ENCODE measurements around the gene UBR2. TPM values are rescaled to one million over a fixed set of nuclear protein-coding genes. Genes with fewer than 3 reads are reported as not detected.
A peak's percentile ranks its signal among the peaks of the same experiment; 100 is the strongest.
"Not testable (repeated sequence)": the region's sequence is repeated elsewhere in the genome, so short reads cannot be mapped to it uniquely, and the experiment has no call there.

The UBR2 gene
- total RNA-seq, 1 donor from 2014 or later, result 22.5 TPM

DNA sequence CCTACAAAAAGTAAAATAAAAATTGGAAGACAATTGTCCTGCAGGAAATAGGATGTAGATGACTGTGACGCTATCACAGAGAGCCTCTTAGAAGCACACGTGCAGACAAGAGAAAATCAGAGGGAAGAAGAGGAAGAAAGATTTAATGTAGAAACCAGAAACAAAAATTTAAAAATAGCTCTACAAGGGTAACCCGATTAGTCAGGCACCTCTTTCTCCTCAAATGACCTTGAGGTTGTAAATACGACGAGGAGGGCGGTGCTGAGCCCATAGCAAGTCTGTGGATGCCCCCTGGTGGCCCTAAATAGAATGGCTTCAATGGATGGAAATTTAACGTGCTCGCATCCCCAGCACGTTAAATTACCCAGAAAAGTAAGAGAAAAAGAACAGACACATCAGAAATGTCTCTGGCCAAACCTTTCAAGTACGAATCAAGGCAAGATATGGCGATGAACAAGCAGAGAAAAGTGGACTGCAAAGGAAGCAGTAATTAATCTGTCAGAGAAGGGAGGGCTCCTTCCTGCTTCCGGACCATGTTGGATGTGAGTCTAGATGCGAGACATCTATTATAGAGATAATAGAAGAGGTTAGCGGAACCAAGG is 162.8 kb downstream of the UBR2 start:
- DNase-seq (ENCODE audit: low read depth in 2 of 2), result peak; percentile 64 to 86

DNA sequence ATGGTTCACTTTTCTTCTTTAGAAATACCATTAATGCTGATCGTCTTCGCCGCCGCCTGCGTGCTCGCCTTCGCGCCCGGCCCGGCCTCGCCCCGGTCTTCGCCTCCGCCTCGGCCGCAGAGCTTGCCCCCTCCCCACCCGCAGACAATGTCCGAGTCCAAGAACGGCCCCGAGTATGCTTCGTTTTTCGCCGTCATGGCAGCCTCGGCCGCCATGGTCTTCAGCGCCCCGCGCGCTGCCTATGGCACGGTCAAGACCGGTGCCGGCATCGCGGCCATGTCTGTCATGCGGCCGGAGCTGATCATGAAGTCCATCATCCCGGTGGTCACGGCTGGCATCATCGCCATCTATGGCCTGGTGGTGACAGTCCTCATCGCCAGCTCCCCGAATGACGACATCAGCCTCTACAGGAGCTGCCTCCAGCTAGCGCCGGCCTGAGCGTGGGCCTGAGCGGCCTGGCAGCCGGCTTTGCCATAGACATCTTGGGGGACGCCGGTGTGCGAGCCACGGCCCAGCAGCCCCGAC is 163.3 kb downstream of the UBR2 start:
- peak in 1 of 2 donors; percentile 53 for DNase-seq (ENCODE audit: low read depth in 2 of 2)

GRCh38 chr6:42727627-42728026 is 163.8 kb downstream of the UBR2 start:
- DNase-seq (ENCODE audit: low read depth in 2 of 2), result peak in 1 of 2 donors; percentile 19

DNA sequence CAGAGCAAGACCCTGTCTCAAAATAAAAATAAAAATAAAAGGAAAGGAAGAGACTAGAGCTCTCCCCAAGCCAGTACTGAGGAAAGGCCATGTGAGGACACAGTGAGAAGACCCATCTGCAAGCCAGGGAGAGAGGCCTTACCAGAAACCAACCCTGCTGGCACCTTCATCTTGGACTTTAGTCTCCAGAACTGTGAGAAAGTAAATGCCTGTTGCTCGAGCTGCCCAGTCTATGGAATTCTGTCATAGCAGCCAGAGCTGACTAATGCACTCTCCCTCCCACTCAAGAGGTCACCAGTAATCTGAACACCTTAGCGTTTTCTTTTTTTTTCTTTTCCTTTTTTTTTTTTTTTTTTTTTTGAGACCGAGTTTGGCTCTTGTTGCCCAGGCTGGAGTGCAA is 165.9 kb downstream of the UBR2 start:
- no peak for DNase-seq (ENCODE audit: low read depth in 2 of 2)

DNA sequence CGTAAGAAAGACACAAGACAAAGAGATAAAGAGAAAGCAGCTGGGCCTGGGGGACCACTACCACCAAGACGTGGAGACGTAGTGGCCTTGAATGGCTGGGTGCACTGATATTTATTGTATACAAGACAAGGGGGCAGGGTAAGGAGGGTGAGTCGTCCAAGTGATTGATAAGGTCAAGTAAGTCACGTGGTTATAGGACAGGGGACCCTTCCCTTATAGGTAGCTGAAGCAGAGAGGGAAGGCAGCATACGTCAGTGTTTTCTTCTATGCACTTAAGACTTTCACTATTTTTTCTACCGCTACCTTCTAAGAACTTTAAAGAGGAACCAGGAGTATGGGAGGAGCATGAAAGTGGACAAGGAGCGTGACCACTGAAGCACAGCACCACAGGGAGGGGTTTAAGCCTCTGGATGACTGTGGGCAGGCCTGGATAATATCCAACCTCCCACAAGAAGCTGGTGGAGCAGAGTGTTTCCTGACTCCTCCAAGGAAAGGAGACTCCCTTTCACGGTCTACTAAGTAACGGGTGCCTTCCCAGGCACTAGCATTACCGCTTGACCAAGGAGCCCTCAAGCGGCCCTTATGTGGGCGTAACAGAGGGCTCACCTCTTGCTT is 170.1 kb downstream of the UBR2 start:
- not testable (repeated sequence) for DNase-seq (ENCODE audit: low read depth in 2 of 2)

DNA sequence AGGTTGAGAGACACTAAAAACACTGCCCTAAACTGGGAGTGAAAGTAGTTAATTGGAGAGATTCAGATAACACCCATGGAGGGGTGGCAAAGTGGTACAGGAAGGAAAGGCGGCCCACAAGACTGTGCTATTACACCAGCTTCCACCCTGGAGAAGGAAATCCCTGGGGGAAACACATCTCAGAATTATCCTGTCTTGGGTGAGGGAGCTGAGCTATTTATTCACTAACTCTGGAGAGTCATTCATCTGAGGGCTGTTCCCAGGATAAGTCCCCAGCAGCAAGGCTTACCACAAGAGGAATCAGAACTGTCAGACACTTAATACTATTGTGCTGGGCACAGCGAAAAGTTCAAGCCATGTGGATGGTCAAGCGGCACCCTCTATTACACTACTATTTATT is 172.1 kb downstream of the UBR2 start:
- DNase-seq (ENCODE audit: low read depth in 2 of 2), result no peak

GRCh38 chr6:42740725-42741124 is 176.9 kb downstream of the UBR2 start:
- no peak for DNase-seq (ENCODE audit: low read depth in 2 of 2)

- peak; percentile 47 to 88 for DNase-seq (ENCODE audit: low read depth in 2 of 2)
Measured at GRCh38 chr6:42742116-42742894, 178.5 kb downstream of the UBR2 start.

Other genes with a start within 250 kb of the UBR2 start
- gene TRERF1, start 112.1 kb upstream of the UBR2 start, total RNA-seq, result under 0.01 TPM in 1 of 2 replicates, not detected in the other
- 0.13 and 0.38 TPM in 2 replicates for gene PRPH2, start 158.6 kb downstream of the UBR2 start, total RNA-seq
- 29.1 and 36.4 TPM in 2 replicates for gene TBCC, start 182.1 kb downstream of the UBR2 start, total RNA-seq
- 3.0 and 5.6 TPM in 2 replicates for gene BICRAL, start 218.0 kb downstream of the UBR2 start, total RNA-seq

Measured in dermis microvascular lymphatic vessel endothelial cell (primary cell).